Tibial artery (tissue), 4 donors: ENCODE data around the gene RSPH1.

Source experiments
- DNase-seq, 2 donors: peaks; one replicate each; pipeline ENCODE4 v3.0.0-alpha.2; 2019
- H3K27ac ChIP-seq, 2 donors: fragments of 200-600 bp; sonication (generic) in 1 of 2; 1 replicate in 1 of 2; 2 replicates in 1 of 2; pipeline ENCODE4 v1.5.1; 2018 to 2019; ENCODE audit warnings: mild to moderate bottlenecking in 1 of 2
- H3K27me3 ChIP-seq, 2 donors: fragments of 200-600 bp; sonication (generic) in 1 of 2; one replicate each; pipeline versions ENCODE4 v1.5.1 to v1.6.0; 2016 to 2019
- H3K36me3 ChIP-seq, 3 donors: fragments of 200-600 bp; sonication (generic) in 2 of 3; one replicate each; pipeline ENCODE4 v1.5.1; 2016 to 2019; ENCODE audit warnings: mild to moderate bottlenecking in 2 of 3
- H3K4me1 ChIP-seq, 4 donors: fragments of 200-600 bp; sonication (generic) in 2 of 4; 1 replicate in 3 of 4; 2 replicates in 1 of 4; pipeline ENCODE4 v1.5.1; 2016 to 2019
- H3K4me3 ChIP-seq, 2 donors: fragments of 200-600 bp; sonication (generic) in 1 of 2; 1 replicate in 1 of 2; 2 replicates in 1 of 2; pipeline ENCODE4 v1.5.1; 2018 to 2019; ENCODE audit warnings: mild to moderate bottlenecking in 2 of 2
- H3K9me3 ChIP-seq, 3 donors: fragments of 200-600 bp; sonication (generic) in 1 of 3; one replicate each; pipeline ENCODE4 v1.5.1; 2016 to 2019
- CTCF ChIP-seq, 2 experiments: fragments of 200-600 bp in 1 of 2; fragments of 450-650 bp in 1 of 2; IDR thresholded peaks; one replicate each; pipeline ENCODE4 v1.5.1; 2017 to 2019; ENCODE audit warnings: antibody characterized with exemption in 2 of 2, mild to moderate bottlenecking in 1 of 2, moderate library complexity in 1 of 2
- intact Hi-C: fragments of 100-400 bp; cut with DNase I; formaldehyde crosslinking; loops from one replicate; pipeline ENCODE4 v1.15.0; 2023; ENCODE audit warnings: low total_unique reads

RSPH1 gene

GRCh38 chr21:42522271-42522670 is 26.2 kb upstream of the RSPH1 start:
- Histone ChIP-seq H3K9me3 (no peaks in the 10 kb centered on the region), H3K27ac (no peak overlapping the region), H3K4me1 (peaks cover 0 to 29% (median 16%) of the 10 kb centered on the region in 4 donors), H3K36me3 (peaks cover 0 to 31% (median 15%) of the 10 kb centered on the region in 3 donors), H3K27me3 (no peaks in the 10 kb centered on the region), H3K4me3 (no peak overlapping the region)
- DNase-seq: peak in 1 of 2 donors; percentile 55
- intact Hi-C loops: no loop called here
- no peak for TF ChIP-seq CTCF (IDR thresholded peaks at IDR 0.05)

GRCh38 chr21:42521805-42522204 is 25.8 kb upstream of the RSPH1 start:
- Histone ChIP-seq H3K4me3 (no peak overlapping the region), H3K9me3 (no peaks in the 10 kb centered on the region), H3K36me3 (peaks cover 0 to 31% (median 15%) of the 10 kb centered on the region in 3 donors), H3K27me3 (no peaks in the 10 kb centered on the region), H3K27ac (no peak overlapping the region), H3K4me1 (peaks cover 0 to 28% (median 14%) of the 10 kb centered on the region in 4 donors)
- TF ChIP-seq CTCF (IDR thresholded peaks at IDR 0.05): no peak
- no peak for DNase-seq
- intact Hi-C loops: no loop called here

- H3K4me3 ChIP-seq: no peak overlapping the region
- peaks cover 0 to 29% (median 15%) of the 10 kb centered on the region in 3 donors for H3K36me3 ChIP-seq
- no peak overlapping the region for H3K27ac ChIP-seq
- no peaks in the 10 kb centered on the region for H3K27me3 ChIP-seq
- no peak for DNase-seq
- no peaks in the 10 kb centered on the region for H3K9me3 ChIP-seq
- H3K4me1 ChIP-seq: peaks cover 0 to 28% (median 15%) of the 10 kb centered on the region in 4 donors
- intact Hi-C loops: no loop called here
- TF ChIP-seq CTCF (IDR thresholded peaks at IDR 0.05): no peak
Measured at GRCh38 chr21:42521384-42521783, 25.4 kb upstream of the RSPH1 start.

GRCh38 chr21:42520628-42521253 is 24.7 kb upstream of the RSPH1 start:
- no peaks in the 10 kb centered on the region for H3K27me3 ChIP-seq

GRCh38 chr21:42518626-42519025 is 22.6 kb upstream of the RSPH1 start:
- Histone ChIP-seq H3K27me3 (no peaks in the 10 kb centered on the region), H3K36me3 (peaks cover 0 to 25% (median 15%) of the 10 kb centered on the region in 3 donors), H3K9me3 (no peaks in the 10 kb centered on the region), H3K27ac (peak overlapping the region in 1 of 2 donors; percentile 11), H3K4me3 (no peak overlapping the region), H3K4me1 (peaks cover 0 to 29% (median 15%) of the 10 kb centered on the region in 4 donors)
- intact Hi-C loops: no loop called here
- DNase-seq: no peak
- no peak for TF ChIP-seq CTCF (IDR thresholded peaks at IDR 0.05)

More at GRCh38 chr21:42520628-42521253, 24.7 kb upstream of the RSPH1 start:
- Histone ChIP-seq H3K36me3 (peaks cover 0 to 25% (median 15%) of the 10 kb centered on the region in 3 donors), H3K4me1 (peaks cover 0 to 30% (median 18%) of the 10 kb centered on the region in 4 donors), H3K27ac (no peak overlapping the region), H3K4me3 (no peak overlapping the region), H3K9me3 (no peaks in the 10 kb centered on the region)
- intact Hi-C loops: no loop called here
- DNase-seq: peak in 1 of 2 donors; percentile 40
- TF ChIP-seq CTCF (IDR thresholded peaks at IDR 0.05): no peak
